NT2/D1 (cell line): ENCODE data around the gene RNF135.
"Not testable (repeated sequence)": the region's sequence is repeated elsewhere in the genome, so short reads cannot be mapped to it uniquely, and the experiment has no call there.

ENCODE experiments used
- DNase-seq: peaks from one replicate; pipeline ENCODE4 v3.0.0-alpha.2; 2011; ENCODE audit warnings: low read depth, low spot score
- H3K27me3 ChIP-seq: 2 replicates; pipeline ENCODE4 v1.6.0; 2011; ENCODE audit warnings: mild to moderate bottlenecking; ENCODE audit not compliant: insufficient read length, insufficient read depth
- H3K36me3 ChIP-seq: 2 replicates; pipeline ENCODE4 v1.6.1; 2011; ENCODE audit warnings: mild to moderate bottlenecking, low read length, mixed read lengths; ENCODE audit not compliant: insufficient read depth, insufficient read length
- H3K4me1 ChIP-seq: 2 replicates; pipeline ENCODE4 v1.5.1; 2011; ENCODE audit not compliant: insufficient read depth, insufficient read length
- H3K4me3 ChIP-seq: 2 replicates; pipeline ENCODE4 v1.5.1; 2011; ENCODE audit warnings: low read depth; ENCODE audit not compliant: insufficient read length
- H3K9ac ChIP-seq: 2 replicates; pipeline ENCODE4 v1.6.0; 2011; ENCODE audit warnings: low read depth; ENCODE audit not compliant: insufficient read length
- H3K9me3 ChIP-seq: 2 replicates; pipeline ENCODE4 v1.5.1; 2011; ENCODE audit warnings: mild to moderate bottlenecking, low read length; ENCODE audit not compliant: insufficient read depth
- SUZ12 ChIP-seq: IDR thresholded peaks from 2 replicates; pipeline ENCODE4 v1.6.1; 2011; ENCODE audit not compliant: insufficient read length, insufficient read depth; ENCODE audit errors: extremely low read depth
- YY1 ChIP-seq: IDR thresholded peaks from 2 replicates; pipeline ENCODE4 v1.6.1; 2011; ENCODE audit not compliant: insufficient read length, insufficient read depth
- ZNF274 ChIP-seq: IDR thresholded peaks from 2 replicates; pipeline ENCODE4 v1.6.1; 2011; ENCODE audit warnings: mild to moderate bottlenecking, low read depth, low read length

RNF135 gene

GRCh38 chr17:31046856-31047425, 76.1 kb downstream of the RNF135 start:
- not testable (repeated sequence) for H3K9me3 ChIP-seq, DNase-seq, H3K4me1 ChIP-seq, H3K9ac ChIP-seq, H3K36me3 ChIP-seq, H3K27me3 ChIP-seq, H3K4me3 ChIP-seq

- DNase-seq = no peak
- Histone ChIP-seq H3K36me3 (no peaks in the 10 kb centered on the region), H3K9ac (no peak overlapping the region), H3K27me3 (no peaks in the 10 kb centered on the region), H3K9me3 (peaks cover 7% of the 10 kb centered on the region; the same call in 1 of the 2 replicates), H3K4me1 (no peaks in the 10 kb centered on the region), H3K4me3 (no peak overlapping the region)
- no peak for TF ChIP-seq SUZ12
- no peak for TF ChIP-seq ZNF274
- TF ChIP-seq YY1 = no peak
Observed at GRCh38 chr17:31048142-31048541, 77.3 kb downstream of the RNF135 start.

GRCh38 chr17:31048780-31049179, 77.9 kb downstream of the RNF135 start:
- Histone ChIP-seq H3K36me3 (no peaks in the 10 kb centered on the region), H3K4me3 (no peak overlapping the region), H3K9me3 (peaks cover 7% of the 10 kb centered on the region; the same call in 1 of the 2 replicates), H3K4me1 (no peaks in the 10 kb centered on the region), H3K9ac (no peak overlapping the region), H3K27me3 (no peaks in the 10 kb centered on the region)
- TF ChIP-seq SUZ12 (no peak), YY1 (no peak), ZNF274 (no peak)
- DNase-seq = no peak
